Fibroblast of villous mesenchyme (primary cell): ENCODE results near the gene IP6K2. TPM values are rescaled to one million over a fixed set of nuclear protein-coding genes. Genes with fewer than 3 reads are reported as not detected.

Experiments
- DNase-seq: peaks from one replicate; pipeline ENCODE4 v3.0.0-alpha.2; 2010; ENCODE audit warnings: low read depth
- H3K4me3 ChIP-seq: 2 replicates; pipeline ENCODE4 v1.5.1; 2011; ENCODE audit warnings: low read depth, mild to moderate bottlenecking, low read length
- CTCF ChIP-seq: IDR thresholded peaks from 2 replicates; pipeline ENCODE4 v1.5.1; 2012; ENCODE audit warnings: low read depth, mild to moderate bottlenecking, low read length; ENCODE audit not compliant: insufficient read depth
- small RNA-seq: library from RNA; depleted of rRNA; stranded (forward); fragments of <200 nt; gene quantifications from one replicate; pipeline ENCODE3, GENCODE V24; 2012
- total RNA-seq: library from RNA; depleted of rRNA; stranded (reverse); fragments of >200 nt; gene quantifications from 2 replicates; pipeline ENCODE4 v1.2.3, GENCODE V29; 2012

The IP6K2 gene
- total RNA-seq, 1 donor: 55.7 TPM

DNA sequence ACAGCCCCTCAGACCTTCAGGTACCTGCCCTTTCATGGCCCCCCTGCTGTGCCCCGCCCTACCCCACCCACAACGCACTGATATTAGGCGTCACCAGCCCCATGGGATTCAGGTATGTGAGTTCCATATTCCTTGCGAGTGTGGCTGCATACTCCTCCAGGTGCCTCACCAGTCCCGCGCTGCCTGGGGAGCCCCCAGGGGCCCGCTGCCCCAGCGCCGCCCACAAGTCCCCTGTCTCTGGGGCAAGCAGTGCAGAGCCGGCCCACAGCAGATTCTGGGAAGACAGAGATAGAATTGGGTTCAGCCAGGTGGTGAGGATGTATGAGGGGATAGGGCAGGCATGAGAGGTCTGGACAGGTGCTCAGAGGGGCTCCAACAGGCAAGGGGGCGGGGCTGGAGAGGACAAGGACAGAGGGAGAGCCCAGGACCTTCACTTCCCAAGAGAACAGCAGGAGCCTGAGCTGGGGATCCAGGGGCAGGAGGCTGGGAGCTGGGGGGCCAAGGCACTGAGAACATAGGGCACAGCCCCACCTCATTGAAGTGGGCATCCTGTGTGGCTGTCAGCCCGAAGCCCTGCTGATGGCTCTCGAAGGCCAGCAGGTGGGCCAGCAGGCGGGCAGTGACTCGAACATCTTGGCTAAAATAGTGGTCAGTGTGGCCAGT is 68.7 kb downstream of the IP6K2 start:
- TF ChIP-seq CTCF: no peak
- no peak for DNase-seq
- H3K4me3 ChIP-seq: no peak overlapping the region

DNA sequence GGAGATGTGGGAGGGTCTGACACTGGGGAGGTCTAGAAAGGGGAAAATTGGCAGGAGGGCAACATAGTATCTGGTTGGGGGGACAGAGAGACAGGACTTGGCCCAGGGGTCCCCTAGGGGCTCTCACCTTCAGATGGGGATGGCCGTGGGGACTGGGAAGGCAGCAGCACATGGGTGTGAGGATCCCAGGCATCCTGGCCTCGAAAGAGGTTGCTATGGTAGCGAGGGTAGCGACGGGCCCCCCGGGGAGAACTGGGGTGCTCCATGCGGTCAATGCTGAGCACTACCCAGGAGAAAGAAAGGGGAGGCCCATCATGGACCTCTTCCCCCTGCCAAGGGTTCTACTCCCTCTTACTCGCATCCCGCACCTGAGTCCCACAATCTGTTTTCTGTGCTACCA is 69.3 kb downstream of the IP6K2 start:
- H3K4me3 ChIP-seq: no peak overlapping the region
- no peak for TF ChIP-seq CTCF

GRCh38 chr3:48644898-48645760 is 71.9 kb downstream of the IP6K2 start:
- no peak for DNase-seq
- no peak for TF ChIP-seq CTCF
- H3K4me3 ChIP-seq: no peak overlapping the region

More for the DNA sequence above, 69.3 kb downstream of the IP6K2 start:
- DNase-seq: no peak

DNA sequence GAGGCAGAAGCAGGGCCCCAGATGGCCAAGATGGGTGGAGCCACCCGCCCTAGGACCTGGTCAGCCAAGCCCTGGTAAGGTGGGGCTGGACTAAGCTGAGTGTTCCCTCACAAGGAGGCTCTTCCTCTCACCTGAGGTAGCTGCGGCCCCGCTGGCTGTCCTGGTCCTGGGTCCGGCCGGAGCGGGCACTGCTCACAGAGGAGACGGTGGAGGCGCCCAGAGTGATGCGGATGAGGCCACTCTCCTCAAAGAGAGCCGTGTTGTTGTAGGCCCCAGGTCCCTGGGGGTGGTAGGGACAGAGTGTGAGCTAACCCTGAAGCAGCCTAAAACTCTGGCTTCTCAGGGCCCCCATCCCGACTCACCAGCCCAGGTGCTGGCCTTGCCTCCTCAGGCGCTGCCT is 74.4 kb downstream of the IP6K2 start:
- H3K4me3 ChIP-seq: no peak overlapping the region
- DNase-seq: no peak
- no peak for TF ChIP-seq CTCF

DNA sequence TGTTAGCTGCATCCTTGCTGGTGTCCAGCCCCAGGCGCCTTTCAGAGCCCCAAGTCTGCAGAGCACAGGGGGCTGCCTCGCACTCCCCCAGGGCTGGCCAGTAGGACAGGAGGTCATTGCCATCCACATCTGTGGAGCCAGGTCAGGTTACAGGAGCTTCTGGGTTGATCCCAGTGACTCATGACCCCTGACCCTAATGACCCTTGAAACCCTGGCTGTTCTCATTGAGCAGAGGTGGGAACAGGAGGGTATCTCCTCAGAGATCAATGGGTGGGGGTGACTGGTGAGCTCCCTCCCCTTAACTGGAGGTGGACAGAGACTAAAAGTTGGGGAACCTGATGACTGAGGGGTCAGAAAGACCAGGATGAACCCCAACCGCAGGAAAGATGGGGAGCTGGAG is 75.6 kb downstream of the IP6K2 start:
- DNase-seq: no peak
- no peak for TF ChIP-seq CTCF
- no peak overlapping the region for H3K4me3 ChIP-seq

GRCh38 chr3:48639944-48640606 is 76.9 kb downstream of the IP6K2 start:
- no peak for TF ChIP-seq CTCF
- no peak for DNase-seq
- H3K4me3 ChIP-seq: no peak overlapping the region

Small RNA genes lying within 50 kb of the gene (small RNA-seq; reads per million reads assigned to genes)
- gene AC141002.1: not detected

Other genes with a start within 250 kb of the IP6K2 start
- 113 and 121 TPM in 2 replicates for gene SHISA5, start 213.0 kb downstream of the IP6K2 start, total RNA-seq
- 18.1 and 22.5 TPM in 2 replicates for gene PFKFB4, start 160.4 kb downstream of the IP6K2 start, total RNA-seq
- gene UCN2, start 153.4 kb downstream of the IP6K2 start, total RNA-seq: 6.0 and 11.9 TPM in 2 replicates
- 79.0 and 140 TPM in 2 replicates for gene COL7A1, start 121.9 kb downstream of the IP6K2 start, total RNA-seq
- gene UQCRC1, start 107.6 kb downstream of the IP6K2 start, total RNA-seq: 405 and 418 TPM in 2 replicates
- gene TMEM89, start 95.5 kb downstream of the IP6K2 start, total RNA-seq: not detected in 2 replicates
- gene SLC26A6, start 81.8 kb downstream of the IP6K2 start, total RNA-seq: 34.8 and 45.8 TPM in 2 replicates
- 1.6 and 1.7 TPM in 2 replicates for gene CELSR3, start 54.3 kb downstream of the IP6K2 start, total RNA-seq
- 17.7 and 23.3 TPM in 2 replicates for gene NCKIPSD, start 31.3 kb downstream of the IP6K2 start, total RNA-seq
- 47.0 and 47.9 TPM in 2 replicates for gene PRKAR2A, start 130.7 kb upstream of the IP6K2 start, total RNA-seq
- 14.5 and 20.7 TPM in 2 replicates for gene SLC25A20, start 181.7 kb upstream of the IP6K2 start, total RNA-seq
- gene ARIH2, start 201.6 kb upstream of the IP6K2 start, total RNA-seq: 69.6 and 87.2 TPM in 2 replicates